Retina (tissue), 1 donor: Measurements from ENCODE around the gene TUBG2.
"Not testable (repeated sequence)": the region's sequence is repeated elsewhere in the genome, so short reads cannot be mapped to it uniquely, and the experiment has no call there.

Experiments used
- DNase-seq: peaks from one replicate; pipeline ENCODE4 v3.0.0-alpha.2; 2016

The TUBG2 gene

GRCh38 chr17:42659079-42659931 is at the start of gene TUBG2:
TSS of gene TUBG2 (plus strand) at chr17:42659284. CDS start at chr17:42659504, 220 bp downstream.
- peak; percentile 93 for DNase-seq

GRCh38 chr17:42609814-42610801 is 49.0 kb upstream of the TUBG2 start:
- peak; percentile 12 for DNase-seq

GRCh38 chr17:42612013-42612412 is 47.1 kb upstream of the TUBG2 start:
- no peak for DNase-seq

- no peak for DNase-seq
Observed at GRCh38 chr17:42613699-42614295, 45.3 kb upstream of the TUBG2 start.

- no peak for DNase-seq
Observed at GRCh38 chr17:42617956-42618431, 41.1 kb upstream of the TUBG2 start.

- DNase-seq = peak; percentile 17
Observed at GRCh38 chr17:42618442-42619150, 40.5 kb upstream of the TUBG2 start.

GRCh38 chr17:42621987-42622386 is 37.1 kb upstream of the TUBG2 start:
- DNase-seq = not testable (repeated sequence)

GRCh38 chr17:42623271-42623670 is 35.8 kb upstream of the TUBG2 start:
- DNase-seq = no peak

- no peak for DNase-seq
Observed at GRCh38 chr17:42623732-42624596, 35.1 kb upstream of the TUBG2 start.

- DNase-seq = not testable (repeated sequence)
Observed at GRCh38 chr17:42627032-42627764, 31.9 kb upstream of the TUBG2 start.

- no peak for DNase-seq
Observed at GRCh38 chr17:42629411-42630009, 29.6 kb upstream of the TUBG2 start.

- no peak for DNase-seq
Observed at GRCh38 chr17:42632949-42633444, 26.1 kb upstream of the TUBG2 start.

- no peak for DNase-seq
Observed at GRCh38 chr17:42639525-42640113, 19.5 kb upstream of the TUBG2 start.

- DNase-seq = no peak
Observed at GRCh38 chr17:42640121-42640520, 19.0 kb upstream of the TUBG2 start.

GRCh38 chr17:42642336-42642735 is 16.7 kb upstream of the TUBG2 start:
- peak; percentile 19 for DNase-seq

GRCh38 chr17:42647778-42648177 is 11.3 kb upstream of the TUBG2 start:
- DNase-seq = no peak

GRCh38 chr17:42651392-42651791 is 7.7 kb upstream of the TUBG2 start:
- DNase-seq = no peak

- DNase-seq = peak; percentile 85
Observed at GRCh38 chr17:42653179-42654124, 5.6 kb upstream of the TUBG2 start.
